Neural cell (in vitro differentiated cells): Measurements from ENCODE around the gene POLR2C. TPM values are rescaled to one million over a fixed set of nuclear protein-coding genes. Genes with fewer than 3 reads are reported as not detected.

Experiments
- H2AFZ ChIP-seq: fragments of 200-600, 300-800 bp; sonication (generic), shearing (Covaris generic); 2 replicates; pipeline ENCODE4 v1.6.0; 2014; ENCODE audit warnings: low read depth, mild to moderate bottlenecking, antibody characterized with exemption, low read length, moderate library complexity
- H3F3A ChIP-seq: fragments of 200-600 bp; shearing (Covaris generic); 2 replicates; pipeline ENCODE4 v1.6.1; 2016; ENCODE audit warnings: mild to moderate bottlenecking, moderate library complexity, mixed read lengths, antibody characterized with exemption, low read length; ENCODE audit not compliant: insufficient read depth, poor library complexity, severe bottlenecking
- H3K27ac ChIP-seq: fragments of 200-600, 300-800 bp; sonication (generic), shearing (Covaris generic); 2 replicates; pipeline ENCODE4 v1.5.1; 2014; ENCODE audit warnings: mild to moderate bottlenecking, low read length, moderate library complexity
- H3K27me3 ChIP-seq: fragments of 300-800, 200-600 bp; sonication (generic), shearing (Covaris generic); 2 replicates; pipeline ENCODE4 v1.6.0; 2014; ENCODE audit warnings: mild to moderate bottlenecking, low read depth, low read length, moderate library complexity; ENCODE audit not compliant: insufficient read depth
- H3K36me3 ChIP-seq: fragments of 300-800, 200-600 bp; sonication (generic), shearing (Covaris generic); 2 replicates; pipeline ENCODE4 v1.5.1; 2014; ENCODE audit warnings: mild to moderate bottlenecking, antibody characterized with exemption, low read length, moderate library complexity; ENCODE audit not compliant: insufficient read depth
- H3K4me2 ChIP-seq: fragments of 300-800, 200-600 bp; sonication (generic), shearing (Covaris generic); 2 replicates; pipeline ENCODE4 v1.6.0; 2014; ENCODE audit warnings: mild to moderate bottlenecking, low read length
- H3K4me3 ChIP-seq: fragments of 300-800, 200-600 bp; sonication (generic), shearing (Covaris generic); 2 replicates; pipeline ENCODE4 v1.5.1; 2014; ENCODE audit warnings: mild to moderate bottlenecking, low read length, moderate library complexity
- H3K79me2 ChIP-seq: fragments of 200-600 bp; shearing (Covaris generic); replicated peaks from 2 replicates; pipeline ENCODE4 v1.6.0; 2014; ENCODE audit warnings: mild to moderate bottlenecking, low read length, moderate library complexity; ENCODE audit not compliant: insufficient read depth
- H3K9ac ChIP-seq: fragments of 300-800, 200-600 bp; sonication (generic), shearing (Covaris generic); 2 replicates; pipeline ENCODE4 v1.6.1; 2016; ENCODE audit warnings: mild to moderate bottlenecking, low read length, mixed read lengths
- H3K9me2 ChIP-seq: fragments of 200-600 bp; shearing (Covaris generic); 2 replicates; pipeline ENCODE4 v1.6.1; 2016; ENCODE audit warnings: mild to moderate bottlenecking, low read length, mixed read lengths; ENCODE audit not compliant: insufficient read depth
- H3K9me3 ChIP-seq: fragments of 200-600, 300-800 bp; sonication (generic), shearing (Covaris generic); 2 replicates; pipeline ENCODE4 v1.6.1; 2016; ENCODE audit warnings: mild to moderate bottlenecking, mixed run types, low read length, moderate library complexity, mixed read lengths
- H4K20me1 ChIP-seq: fragments of 200-600 bp; shearing (Covaris generic); 2 replicates; pipeline ENCODE4 v1.6.1; 2016; ENCODE audit warnings: mild to moderate bottlenecking, mixed run types; ENCODE audit not compliant: insufficient read depth
- EP300 ChIP-seq: fragments of 450-650 bp; conservative IDR thresholded peaks from 2 replicates; pipeline ENCODE4 v1.6.1; 2014; ENCODE audit warnings: antibody characterized with exemption, mild to moderate bottlenecking, moderate library complexity; ENCODE audit not compliant: poor library complexity, severe bottlenecking
- EZH2 ChIP-seq: fragments of 200-600, 300-800 bp; shearing (Covaris generic), sonication (generic); IDR thresholded peaks from 2 replicates; pipeline ENCODE4 v1.6.1; 2014; ENCODE audit warnings: antibody characterized with exemption, low read length, borderline replicate concordance, mild to moderate bottlenecking; ENCODE audit not compliant: insufficient read depth, poor library complexity, severe bottlenecking
- MXI1 ChIP-seq: fragments of 450-650 bp; conservative IDR thresholded peaks from 2 replicates; pipeline ENCODE4 v1.6.1; 2014; ENCODE audit warnings: antibody characterized with exemption, mild to moderate bottlenecking; ENCODE audit not compliant: poor library complexity, severe bottlenecking
- POLR2AphosphoS5 ChIP-seq: IDR thresholded peaks from 2 replicates; pipeline ENCODE4 v1.6.1; 2012
- RAD21 ChIP-seq: fragments of 450-650 bp; conservative IDR thresholded peaks from 2 replicates; pipeline ENCODE4 v1.6.1; 2014; ENCODE audit warnings: antibody characterized with exemption, mild to moderate bottlenecking, moderate library complexity
- SMC3 ChIP-seq: fragments of 450-650 bp; conservative IDR thresholded peaks from 2 replicates; pipeline ENCODE4 v1.6.1; 2014; ENCODE audit warnings: antibody characterized with exemption, mild to moderate bottlenecking, moderate library complexity; ENCODE audit not compliant: poor library complexity
- TAF1 ChIP-seq: IDR thresholded peaks from 2 replicates; pipeline ENCODE4 v1.6.1; 2012; ENCODE audit warnings: low read depth
- polyA plus RNA-seq: library from polyadenylated mRNA; depleted of rRNA; stranded (reverse); fragments of >200 nt; gene quantifications from 2 replicates; pipeline ENCODE4 v1.2.3, GENCODE V29; 2014
- TF ChIP-seq, protein P1 (sequence below): fragments of 450-650 bp; IDR thresholded peaks from 2 replicates; pipeline ENCODE4 v1.5.1; 2014; ENCODE audit warnings: antibody characterized with exemption, mild to moderate bottlenecking, moderate library complexity; ENCODE audit not compliant: poor library complexity, severe bottlenecking
- TF ChIP-seq, protein P2 (sequence below): IDR thresholded peaks from 2 replicates; pipeline ENCODE4 v1.6.1; 2012; ENCODE audit warnings: borderline replicate concordance

POLR2C gene
- polyA plus RNA-seq, 1 donor from 2014 or later, result 109 TPM

DNA sequence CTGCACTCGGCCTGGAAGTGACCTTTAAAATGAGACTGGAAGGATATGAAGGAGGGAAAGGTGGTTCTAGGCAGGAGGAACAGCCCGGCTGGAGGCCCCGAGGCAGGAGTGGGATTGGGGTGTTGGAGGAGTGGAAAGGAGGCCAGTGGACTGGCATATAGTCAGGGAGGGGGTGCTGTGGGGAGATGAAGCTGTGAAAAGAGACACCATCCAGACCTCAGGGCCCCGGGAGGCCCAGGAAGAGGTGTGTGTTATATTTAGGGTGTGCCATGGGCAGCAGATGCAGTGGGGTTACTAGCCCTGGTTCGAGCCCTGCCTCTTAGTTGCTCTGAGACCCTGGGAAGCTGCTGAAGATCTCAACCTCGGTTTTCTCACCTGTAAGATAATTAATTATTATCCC is 42.7 kb downstream of the POLR2C start:
- no peaks in the 10 kb centered on the region for H3K36me3 ChIP-seq
- no peaks in the 10 kb centered on the region for H3K9me3 ChIP-seq
- H3K79me2 ChIP-seq, result no peaks in the 10 kb centered on the region
- H3K9ac ChIP-seq, result no peak overlapping the region
- TF ChIP-seq, protein P1, sequence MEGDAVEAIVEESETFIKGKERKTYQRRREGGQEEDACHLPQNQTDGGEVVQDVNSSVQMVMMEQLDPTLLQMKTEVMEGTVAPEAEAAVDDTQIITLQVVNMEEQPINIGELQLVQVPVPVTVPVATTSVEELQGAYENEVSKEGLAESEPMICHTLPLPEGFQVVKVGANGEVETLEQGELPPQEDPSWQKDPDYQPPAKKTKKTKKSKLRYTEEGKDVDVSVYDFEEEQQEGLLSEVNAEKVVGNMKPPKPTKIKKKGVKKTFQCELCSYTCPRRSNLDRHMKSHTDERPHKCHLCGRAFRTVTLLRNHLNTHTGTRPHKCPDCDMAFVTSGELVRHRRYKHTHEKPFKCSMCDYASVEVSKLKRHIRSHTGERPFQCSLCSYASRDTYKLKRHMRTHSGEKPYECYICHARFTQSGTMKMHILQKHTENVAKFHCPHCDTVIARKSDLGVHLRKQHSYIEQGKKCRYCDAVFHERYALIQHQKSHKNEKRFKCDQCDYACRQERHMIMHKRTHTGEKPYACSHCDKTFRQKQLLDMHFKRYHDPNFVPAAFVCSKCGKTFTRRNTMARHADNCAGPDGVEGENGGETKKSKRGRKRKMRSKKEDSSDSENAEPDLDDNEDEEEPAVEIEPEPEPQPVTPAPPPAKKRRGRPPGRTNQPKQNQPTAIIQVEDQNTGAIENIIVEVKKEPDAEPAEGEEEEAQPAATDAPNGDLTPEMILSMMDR, result no peak
- TF ChIP-seq, protein P2, sequence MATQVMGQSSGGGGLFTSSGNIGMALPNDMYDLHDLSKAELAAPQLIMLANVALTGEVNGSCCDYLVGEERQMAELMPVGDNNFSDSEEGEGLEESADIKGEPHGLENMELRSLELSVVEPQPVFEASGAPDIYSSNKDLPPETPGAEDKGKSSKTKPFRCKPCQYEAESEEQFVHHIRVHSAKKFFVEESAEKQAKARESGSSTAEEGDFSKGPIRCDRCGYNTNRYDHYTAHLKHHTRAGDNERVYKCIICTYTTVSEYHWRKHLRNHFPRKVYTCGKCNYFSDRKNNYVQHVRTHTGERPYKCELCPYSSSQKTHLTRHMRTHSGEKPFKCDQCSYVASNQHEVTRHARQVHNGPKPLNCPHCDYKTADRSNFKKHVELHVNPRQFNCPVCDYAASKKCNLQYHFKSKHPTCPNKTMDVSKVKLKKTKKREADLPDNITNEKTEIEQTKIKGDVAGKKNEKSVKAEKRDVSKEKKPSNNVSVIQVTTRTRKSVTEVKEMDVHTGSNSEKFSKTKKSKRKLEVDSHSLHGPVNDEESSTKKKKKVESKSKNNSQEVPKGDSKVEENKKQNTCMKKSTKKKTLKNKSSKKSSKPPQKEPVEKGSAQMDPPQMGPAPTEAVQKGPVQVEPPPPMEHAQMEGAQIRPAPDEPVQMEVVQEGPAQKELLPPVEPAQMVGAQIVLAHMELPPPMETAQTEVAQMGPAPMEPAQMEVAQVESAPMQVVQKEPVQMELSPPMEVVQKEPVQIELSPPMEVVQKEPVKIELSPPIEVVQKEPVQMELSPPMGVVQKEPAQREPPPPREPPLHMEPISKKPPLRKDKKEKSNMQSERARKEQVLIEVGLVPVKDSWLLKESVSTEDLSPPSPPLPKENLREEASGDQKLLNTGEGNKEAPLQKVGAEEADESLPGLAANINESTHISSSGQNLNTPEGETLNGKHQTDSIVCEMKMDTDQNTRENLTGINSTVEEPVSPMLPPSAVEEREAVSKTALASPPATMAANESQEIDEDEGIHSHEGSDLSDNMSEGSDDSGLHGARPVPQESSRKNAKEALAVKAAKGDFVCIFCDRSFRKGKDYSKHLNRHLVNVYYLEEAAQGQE, result no peak
- TF ChIP-seq MXI1 (no peak), POLR2AphosphoS5 (no peak), EZH2 (no peak)
- no peak overlapping the region for H3K4me2 ChIP-seq
- H2AFZ ChIP-seq, result no peak overlapping the region
- no peaks in the 10 kb centered on the region for H3K9me2 ChIP-seq
- no peaks in the 10 kb centered on the region for H3F3A ChIP-seq
- H3K4me3 ChIP-seq, result no peak overlapping the region
- no peak overlapping the region for H3K27ac ChIP-seq
- no peaks in the 10 kb centered on the region for H4K20me1 ChIP-seq
- no peaks in the 10 kb centered on the region for H3K27me3 ChIP-seq

DNA sequence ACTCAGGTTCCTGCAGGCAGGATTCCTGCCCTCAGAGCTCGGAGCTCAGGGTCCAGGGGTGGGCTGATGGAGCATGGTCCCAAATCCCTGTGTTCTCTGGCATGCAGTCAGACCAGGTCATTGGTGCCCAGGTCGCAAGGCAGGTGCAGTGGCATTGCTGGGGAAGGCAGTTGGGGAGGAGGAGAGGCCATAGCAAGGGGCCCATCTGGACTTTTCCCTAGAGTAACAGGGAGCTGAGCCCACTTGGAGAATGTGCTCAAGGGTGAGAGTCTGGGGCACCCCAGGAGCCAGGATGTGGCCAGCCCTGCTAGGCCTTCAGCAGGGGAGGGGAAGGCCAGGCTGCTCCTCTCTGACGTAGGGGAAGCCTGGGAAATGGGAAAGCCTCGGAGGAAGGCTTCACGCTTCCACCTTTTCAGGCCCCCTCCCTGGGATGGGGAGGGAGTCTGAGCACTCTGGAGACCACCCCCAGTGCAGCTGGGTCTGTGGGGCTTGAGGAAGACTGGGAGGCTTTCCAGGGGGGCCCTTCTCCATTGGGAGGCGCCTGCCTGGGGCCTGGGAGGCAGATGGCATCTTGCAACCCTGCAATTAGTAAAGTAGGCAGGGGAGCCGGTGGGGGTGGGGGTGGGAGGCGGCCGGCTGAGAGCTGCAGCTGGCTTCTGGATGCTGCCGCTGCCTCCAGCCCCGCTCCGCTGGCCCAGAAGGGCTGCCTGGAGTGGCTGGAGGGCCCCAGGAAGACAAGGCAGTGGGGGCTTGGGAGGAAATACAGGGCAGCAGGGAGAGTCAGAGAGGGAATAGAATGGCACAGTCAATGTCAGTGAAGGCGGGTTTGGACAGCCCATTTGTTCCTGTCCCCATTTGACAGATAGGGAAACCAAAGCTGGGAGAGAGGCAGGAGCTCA is 44.9 kb downstream of the POLR2C start:
- no peak overlapping the region for H3K27ac ChIP-seq
- TF ChIP-seq POLR2AphosphoS5, result no peak
- TF ChIP-seq, protein P2, result no peak
- no peak for TF ChIP-seq EP300
- no peak for TF ChIP-seq EZH2
- no peak for TF ChIP-seq MXI1
- no peak for TF ChIP-seq SMC3
- no peak for TF ChIP-seq TAF1
- TF ChIP-seq RAD21, result no peak
- TF ChIP-seq, protein P1, result no peak
- H3K79me2 ChIP-seq, result no peaks in the 10 kb centered on the region
- H3K36me3 ChIP-seq, result no peaks in the 10 kb centered on the region
- no peak overlapping the region for H3K4me2 ChIP-seq
- H3K27me3 ChIP-seq, result no peaks in the 10 kb centered on the region
- no peaks in the 10 kb centered on the region for H4K20me1 ChIP-seq
- H3K9me3 ChIP-seq, result no peaks in the 10 kb centered on the region
- H3F3A ChIP-seq, result no peaks in the 10 kb centered on the region
- no peak overlapping the region for H2AFZ ChIP-seq
- no peak overlapping the region for H3K9ac ChIP-seq
- no peaks in the 10 kb centered on the region for H3K9me2 ChIP-seq
- no peak overlapping the region for H3K4me3 ChIP-seq
